ENCODE measurements around the gene IER3. TPM values are rescaled to one million over a fixed set of nuclear protein-coding genes. Genes with fewer than 3 reads are reported as not detected.

Gene IER3
- total and polyA plus RNA-seq, 9 of the 15 experiments (the other 6 are each of a cell fraction or from before 2014, with no cell fraction given): 1.5 to 30.0 (median 11.5) TPM

DNA sequence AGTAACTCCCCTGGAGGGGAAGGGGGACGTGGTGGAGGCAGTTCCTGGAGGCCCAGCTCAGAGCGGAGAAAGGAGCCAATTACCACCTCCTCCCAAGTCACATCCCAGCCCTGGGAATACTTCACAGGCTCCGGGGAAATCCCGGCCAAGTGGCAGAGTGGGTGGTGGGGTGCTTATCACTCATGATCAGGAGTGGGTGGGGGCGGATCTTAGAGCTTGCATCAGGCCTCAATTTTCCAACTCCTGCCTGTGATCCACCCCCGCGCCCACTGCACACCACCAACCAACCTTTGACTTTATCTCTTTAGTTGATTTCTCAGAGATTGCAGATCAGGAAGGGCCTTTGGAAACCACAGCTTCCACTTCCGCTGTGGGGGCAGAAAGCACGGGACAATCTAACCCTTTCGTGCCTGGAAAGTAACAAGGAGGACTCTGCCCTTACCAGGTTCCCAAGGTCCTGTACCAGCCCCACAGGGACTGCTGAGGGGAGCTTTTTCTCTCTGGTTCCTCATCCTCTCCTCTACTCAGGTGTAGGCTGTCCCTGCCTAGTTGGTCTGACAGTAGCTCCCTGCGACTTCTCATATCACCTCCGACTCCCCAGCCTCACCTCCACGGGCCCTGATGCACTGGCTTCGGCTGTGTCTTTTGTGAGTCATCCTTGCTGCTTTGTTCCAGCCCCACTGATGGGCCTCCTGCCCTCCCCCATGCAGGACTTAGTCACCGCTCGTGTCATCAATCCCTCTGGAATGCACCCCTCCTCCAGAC lies 24.9 kb upstream of the IER3 start (continued):
- TF ChIP-seq ZNF507 (tag; conservative IDR thresholded peaks at IDR 0.05) (no peak), ZNF444 (CRISPR knock-in tag; IDR thresholded peaks at IDR 0.05) (peak; percentile 49; the same call in 1 of the 2 replicates), HNRNPLL (IDR thresholded peaks at IDR 0.05; ENCODE audit: low read depth, low read length, poor library complexity, severe bottlenecking) (no peak), SMARCE1 (IDR thresholded peaks at IDR 0.05) (peak; percentile 99), XRCC5 (IDR thresholded peaks at IDR 0.05; ENCODE audit: low read depth, low read length) (no peak), FOXK2 (conservative IDR thresholded peaks at IDR 0.05 in 1 of 2, IDR thresholded peaks at IDR 0.05 in 1 of 2; ENCODE audit: low read depth in 2 of 2) (peak in 1 of 2 experiments; percentile 36; a peak in 1 of 4 replicates), TEAD4 (IDR thresholded peaks at IDR 0.05; ENCODE audit: low read length) (peak; percentile 67), TEAD4 (CRISPR knock-in tag; IDR thresholded peaks at IDR 0.05; ENCODE audit: borderline replicate concordance) (no peak), ZNF134 (CRISPR knock-in tag; conservative IDR thresholded peaks at IDR 0.05) (peak; percentile 40; the same call in 1 of the 2 replicates), TAL1 (IDR thresholded peaks at IDR 0.05) (no peak), PRMT5 (CRISPR knock-in tag; IDR thresholded peaks at IDR 0.05) (no peak), BRCA1 (IDR thresholded peaks at IDR 0.05) (no peak), BRCA1 (CRISPR knock-in tag; IDR thresholded peaks at IDR 0.05) (no peak), TRIM25 (IDR thresholded peaks at IDR 0.05; ENCODE audit: borderline replicate concordance) (no peak), PCBP1 (IDR thresholded peaks at IDR 0.05; ENCODE audit: low read depth, low read length, poor library complexity, severe bottlenecking) (no peak), SRF (CRISPR knock-in tag; IDR thresholded peaks at IDR 0.05) (no peak), TCFL5 (CRISPR knock-in tag; conservative IDR thresholded peaks at IDR 0.05) (no peak), CHD1 (IDR thresholded peaks at IDR 0.05; ENCODE audit: low read length) (no peak), ZNF586 (CRISPR knock-in tag; conservative IDR thresholded peaks at IDR 0.05) (no peak), PTTG1 (tag; IDR thresholded peaks at IDR 0.05; ENCODE audit: low read depth) (0 out of 2 replicates have a peak, but pooled peaks have one; percentile 29)
- TF ChIP-seq, protein P1, sequence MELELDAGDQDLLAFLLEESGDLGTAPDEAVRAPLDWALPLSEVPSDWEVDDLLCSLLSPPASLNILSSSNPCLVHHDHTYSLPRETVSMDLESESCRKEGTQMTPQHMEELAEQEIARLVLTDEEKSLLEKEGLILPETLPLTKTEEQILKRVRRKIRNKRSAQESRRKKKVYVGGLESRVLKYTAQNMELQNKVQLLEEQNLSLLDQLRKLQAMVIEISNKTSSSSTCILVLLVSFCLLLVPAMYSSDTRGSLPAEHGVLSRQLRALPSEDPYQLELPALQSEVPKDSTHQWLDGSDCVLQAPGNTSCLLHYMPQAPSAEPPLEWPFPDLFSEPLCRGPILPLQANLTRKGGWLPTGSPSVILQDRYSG (tag; conservative IDR thresholded peaks at IDR 0.05; ENCODE audit: low read depth): no peak
- TF ChIP-seq, protein P2, sequence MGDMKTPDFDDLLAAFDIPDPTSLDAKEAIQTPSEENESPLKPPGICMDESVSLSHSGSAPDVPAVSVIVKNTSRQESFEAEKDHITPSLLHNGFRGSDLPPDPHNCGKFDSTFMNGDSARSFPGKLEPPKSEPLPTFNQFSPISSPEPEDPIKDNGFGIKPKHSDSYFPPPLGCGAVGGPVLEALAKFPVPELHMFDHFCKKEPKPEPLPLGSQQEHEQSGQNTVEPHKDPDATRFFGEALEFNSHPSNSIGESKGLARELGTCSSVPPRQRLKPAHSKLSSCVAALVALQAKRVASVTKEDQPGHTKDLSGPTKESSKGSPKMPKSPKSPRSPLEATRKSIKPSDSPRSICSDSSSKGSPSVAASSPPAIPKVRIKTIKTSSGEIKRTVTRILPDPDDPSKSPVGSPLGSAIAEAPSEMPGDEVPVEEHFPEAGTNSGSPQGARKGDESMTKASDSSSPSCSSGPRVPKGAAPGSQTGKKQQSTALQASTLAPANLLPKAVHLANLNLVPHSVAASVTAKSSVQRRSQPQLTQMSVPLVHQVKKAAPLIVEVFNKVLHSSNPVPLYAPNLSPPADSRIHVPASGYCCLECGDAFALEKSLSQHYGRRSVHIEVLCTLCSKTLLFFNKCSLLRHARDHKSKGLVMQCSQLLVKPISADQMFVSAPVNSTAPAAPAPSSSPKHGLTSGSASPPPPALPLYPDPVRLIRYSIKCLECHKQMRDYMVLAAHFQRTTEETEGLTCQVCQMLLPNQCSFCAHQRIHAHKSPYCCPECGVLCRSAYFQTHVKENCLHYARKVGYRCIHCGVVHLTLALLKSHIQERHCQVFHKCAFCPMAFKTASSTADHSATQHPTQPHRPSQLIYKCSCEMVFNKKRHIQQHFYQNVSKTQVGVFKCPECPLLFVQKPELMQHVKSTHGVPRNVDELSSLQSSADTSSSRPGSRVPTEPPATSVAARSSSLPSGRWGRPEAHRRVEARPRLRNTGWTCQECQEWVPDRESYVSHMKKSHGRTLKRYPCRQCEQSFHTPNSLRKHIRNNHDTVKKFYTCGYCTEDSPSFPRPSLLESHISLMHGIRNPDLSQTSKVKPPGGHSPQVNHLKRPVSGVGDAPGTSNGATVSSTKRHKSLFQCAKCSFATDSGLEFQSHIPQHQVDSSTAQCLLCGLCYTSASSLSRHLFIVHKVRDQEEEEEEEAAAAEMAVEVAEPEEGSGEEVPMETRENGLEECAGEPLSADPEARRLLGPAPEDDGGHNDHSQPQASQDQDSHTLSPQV (IDR thresholded peaks at IDR 0.05): peak; percentile 72
